IMR-90 (cell line): Measurements from ENCODE around the gene FRMD4B. TPM values are rescaled to one million over a fixed set of nuclear protein-coding genes. Genes with fewer than 3 reads are reported as not detected.

Experiments
- ATAC-seq: fragments of 200-7000 bp; cut with Tn5 transposase; 2 replicates; pipeline ENCODE4 v1.9.1; 2020; ENCODE audit warnings: low read depth, mild to moderate bottlenecking, moderate library complexity
- BruUV-seq: library from RNA; stranded (reverse); fragments of 400-500 nt; replicated peaks from 2 replicates; lab custom pipeline; 2021; lab: Mats Ljungman, UMichigan
- CTCF ChIA-PET: fragments of 300-600 bp; formaldehyde crosslinking; extraction: SDS; loops from one replicate; lab custom pipeline; 2021; ENCODE audit warnings: antibody characterized with exemption; lab: Yijun Ruan, JAX
- POLR2A ChIA-PET: fragments of 300-600 bp; sonication (Branson Sonifier 250); formaldehyde crosslinking; loops from one replicate; lab custom pipeline; 2022; ENCODE audit warnings: antibody characterized with exemption; ENCODE audit not compliant: unreplicated experiment; lab: Charles Lee
- DNase-seq: peaks from one replicate; pipeline ENCODE4 v3.0.0; 2013
- H2AFZ ChIP-seq: replicated peaks from 2 replicates; pipeline ENCODE3; 2013; ENCODE audit warnings: low read length, mild to moderate bottlenecking; ENCODE audit not compliant: poor library complexity
- H2AK5ac ChIP-seq: 2 replicates; pipeline ENCODE4 v1.6.1; 2013; ENCODE audit warnings: low read depth, low read length, inconsistent platforms
- H2AK9ac ChIP-seq: replicated peaks from 2 replicates; pipeline ENCODE3; 2013; ENCODE audit warnings: mild to moderate bottlenecking, low read depth, low read length, moderate library complexity; ENCODE audit not compliant: poor library complexity
- H2BK120ac ChIP-seq: 2 replicates; pipeline ENCODE4 v1.6.1; 2013; ENCODE audit warnings: low read depth, low read length, inconsistent platforms
- H2BK15ac ChIP-seq: 3 replicates; pipeline ENCODE4 v1.6.1; 2013; ENCODE audit warnings: low read depth, low read length, inconsistent platforms
- H2BK20ac ChIP-seq: 2 replicates; pipeline ENCODE4 v1.6.1; 2013; ENCODE audit warnings: low read depth, mild to moderate bottlenecking, inconsistent platforms, low read length, moderate library complexity
- H2BK5ac ChIP-seq: 2 replicates; pipeline ENCODE4 v1.6.1; 2013; ENCODE audit warnings: mild to moderate bottlenecking, low read depth, low read length, inconsistent platforms; ENCODE audit not compliant: poor library complexity, severe bottlenecking
- H3K14ac ChIP-seq: replicated peaks from 2 replicates; pipeline ENCODE4 v1.6.1; 2013; ENCODE audit warnings: low read depth, low read length, inconsistent platforms
- H3K18ac ChIP-seq: 2 replicates; pipeline ENCODE4 v1.6.1; 2013; ENCODE audit warnings: low read depth, low read length, control low read depth
- H3K23ac ChIP-seq: 2 replicates; pipeline ENCODE4 v1.6.1; 2013; ENCODE audit warnings: low read depth, low read length, inconsistent platforms
- H3K27ac ChIP-seq: 2 replicates; pipeline ENCODE4 v1.5.1; 2013; ENCODE audit warnings: mild to moderate bottlenecking, control low read depth, low read length; ENCODE audit not compliant: insufficient read depth
- H3K27me3 ChIP-seq: 2 replicates; pipeline ENCODE4 v1.6.1; 2013; ENCODE audit warnings: low read length; ENCODE audit not compliant: control insufficient read depth, insufficient read depth
- H3K36me3 ChIP-seq: 2 replicates; pipeline ENCODE4 v1.6.1; 2013; ENCODE audit warnings: low read length, mixed read lengths; ENCODE audit not compliant: control insufficient read depth, insufficient read depth
- H3K4ac ChIP-seq: 2 replicates; pipeline ENCODE4 v1.6.1; 2013; ENCODE audit warnings: low read depth, low read length, inconsistent platforms
- H3K4me1 ChIP-seq: 2 replicates; pipeline ENCODE4 v1.6.1; 2013; ENCODE audit warnings: low read length, mixed read lengths; ENCODE audit not compliant: control insufficient read depth, insufficient read depth
- H3K4me2 ChIP-seq: 2 replicates; pipeline ENCODE4 v1.6.1; 2013; ENCODE audit warnings: low read depth, mild to moderate bottlenecking, control low read depth, low read length, moderate library complexity
- H3K4me3 ChIP-seq: 2 replicates; pipeline ENCODE4 v1.5.1; 2013; ENCODE audit warnings: low read depth, mild to moderate bottlenecking, control low read depth, low read length, moderate library complexity; ENCODE audit not compliant: insufficient read depth
- H3K56ac ChIP-seq: 2 replicates; pipeline ENCODE4 v1.6.1; 2013; ENCODE audit warnings: low read length, inconsistent platforms; ENCODE audit not compliant: insufficient read depth; ENCODE audit errors: extremely low read depth
- H3K79me1 ChIP-seq, 2 experiments: 2 replicates each; pipeline ENCODE4 v1.6.1; 2013; ENCODE audit warnings: low read length in 2 of 2, inconsistent platforms in 1 of 2, low read depth in 1 of 2
- H3K9ac ChIP-seq: 2 replicates; pipeline ENCODE4 v1.6.1; 2013; ENCODE audit warnings: low read depth, low read length, control low read depth
- H3K9me1 ChIP-seq: 2 replicates; pipeline ENCODE4 v1.6.1; 2013; ENCODE audit warnings: low read length, inconsistent platforms; ENCODE audit not compliant: insufficient read depth
- H3K9me3 ChIP-seq: 2 replicates; pipeline ENCODE4 v1.6.1; 2013; ENCODE audit warnings: low read length; ENCODE audit not compliant: control insufficient read depth, insufficient read depth
- H4K20me1 ChIP-seq: 2 replicates; pipeline ENCODE4 v1.6.1; 2013; ENCODE audit warnings: low read length, inconsistent platforms; ENCODE audit not compliant: insufficient read depth
- H4K5ac ChIP-seq: 2 replicates; pipeline ENCODE4 v1.6.1; 2013; ENCODE audit warnings: mild to moderate bottlenecking, low read depth, low read length, control low read depth
- H4K8ac ChIP-seq, 2 experiments: 2 replicates each; pipeline ENCODE4 v1.6.1; 2013; ENCODE audit warnings: low read depth in 2 of 2, low read length in 2 of 2, control low read depth in 1 of 2, inconsistent platforms in 1 of 2
- H4K91ac ChIP-seq: 2 replicates; pipeline ENCODE4 v1.6.1; 2013; ENCODE audit warnings: low read depth, low read length, inconsistent platforms; ENCODE audit not compliant: insufficient read depth
- BHLHE40 ChIP-seq: fragments of 150-350 bp; IDR thresholded peaks from 2 replicates; pipeline ENCODE4 v1.6.1; 2016; ENCODE audit warnings: mild to moderate bottlenecking, low read depth, low read length
- CEBPB ChIP-seq: IDR thresholded peaks from 2 replicates; pipeline ENCODE4 v1.6.1; 2012; ENCODE audit warnings: low read depth, low read length, improper control_type of control experiment
- CHD1 ChIP-seq: IDR thresholded peaks from 2 replicates; pipeline ENCODE4 v1.6.1; 2012; ENCODE audit warnings: low read depth, low read length, improper control_type of control experiment
- FOS ChIP-seq: fragments of 150-350 bp; IDR thresholded peaks from 2 replicates; pipeline ENCODE4 v1.6.1; 2016; ENCODE audit warnings: low read depth, low read length
- MAFK ChIP-seq: IDR thresholded peaks from 2 replicates; pipeline ENCODE4 v1.6.1; 2012; ENCODE audit warnings: low read depth, low read length, improper control_type of control experiment
- MAZ ChIP-seq: IDR thresholded peaks from 2 replicates; pipeline ENCODE4 v1.6.1; 2012; ENCODE audit warnings: low read depth, mild to moderate bottlenecking, low read length, improper control_type of control experiment, moderate library complexity, borderline replicate concordance
- POLR2A ChIP-seq: IDR thresholded peaks from 2 replicates; pipeline ENCODE4 v1.6.1; 2012; ENCODE audit warnings: mild to moderate bottlenecking, low read depth, low read length
- RAD21 ChIP-seq: IDR thresholded peaks from 2 replicates; pipeline ENCODE4 v1.6.1; 2012; ENCODE audit warnings: low read length, improper control_type of control experiment
- RCOR1 ChIP-seq: IDR thresholded peaks from 2 replicates; pipeline ENCODE4 v1.6.1; 2012; ENCODE audit warnings: mild to moderate bottlenecking, low read length, improper control_type of control experiment; ENCODE audit not compliant: insufficient replicate concordance
- RFX5 ChIP-seq: IDR thresholded peaks from 2 replicates; pipeline ENCODE4 v1.8.0; 2012; ENCODE audit warnings: low read depth, mild to moderate bottlenecking, low read length, moderate library complexity
- SMC3 ChIP-seq: fragments of 150-350 bp; IDR thresholded peaks from 2 replicates; pipeline ENCODE4 v1.6.1; 2016; ENCODE audit warnings: low read depth, mild to moderate bottlenecking, antibody characterized with exemption, low read length, moderate library complexity
- USF2 ChIP-seq: fragments of 150-350 bp; IDR thresholded peaks from 2 replicates; pipeline ENCODE4 v1.6.1; 2017; ENCODE audit warnings: mild to moderate bottlenecking, antibody characterized with exemption, low read length, low read depth
- WGBS, 2 experiments: methylation state at CpG; one replicate each; pipeline versions ENCODE4 v1.1.5 to v1.1.7; 2013; ENCODE audit warnings: missing lambda C conversion rate in 2 of 2; ENCODE audit not compliant: insufficient read length in 1 of 2; ENCODE audit errors: extremely low coverage in 2 of 2; 5-methylcytosine and 5-hydroxymethylcytosine counted together
- dilution Hi-C: fragments of 300-500 bp; cut with HindIII; formaldehyde crosslinking; loops from one replicate; pipeline ENCODE4 v1.14.3; 2018; ENCODE audit warnings: low sequenced_read_pairs; ENCODE audit not compliant: unreplicated experiment
- in situ Hi-C: fragments of 300-500 bp; cut with MboI; formaldehyde crosslinking; loops from 3 replicates; pipeline ENCODE4 v1.14.3; 2019; ENCODE audit warnings: low sequenced_read_pairs, inconsistent platforms, mixed read lengths
- intact Hi-C: fragments of 100-400 bp; cut with micrococcal nuclease; formaldehyde crosslinking; loops from 2 replicates; pipeline ENCODE4 v1.10.0; 2022
- polyA plus RNA-seq, 3 experiments: library from polyadenylated mRNA; depleted of rRNA; stranded (reverse); fragments of >200 nt; gene quantifications; 2 replicates each; pipeline ENCODE4 v1.2.3, GENCODE V29; 2012; ENCODE audit warnings: low replicate concordance in 1 of 3
- total RNA-seq: library from RNA; depleted of rRNA; stranded (reverse); fragments of >200 nt; gene quantifications from 2 replicates; pipeline ENCODE4 v1.2.3, GENCODE V29; 2012
- TF ChIP-seq, protein P1 (sequence below): fragments of 150-350 bp; IDR thresholded peaks from 2 replicates; pipeline ENCODE4 v1.6.1; 2016; ENCODE audit warnings: low read depth, mild to moderate bottlenecking, low read length, moderate library complexity, borderline replicate concordance
- TF ChIP-seq, protein P2 (sequence below): conservative IDR thresholded peaks from 2 replicates; pipeline ENCODE4 v1.5.1; 2012; ENCODE audit warnings: mild to moderate bottlenecking, low read depth, low read length, improper control_type of control experiment

The FRMD4B gene
- total and polyA plus RNA-seq, 2 of the 4 experiments (the other 2 are of a cell fraction), result 0.14 to 0.36 TPM

- TF ChIP-seq RCOR1 (no peak), SMC3 (no peak), MAZ (no peak)
Measured at GRCh38 chr3:69305011-69305410, 80.9 kb downstream of the FRMD4B start (continued).

DNA sequence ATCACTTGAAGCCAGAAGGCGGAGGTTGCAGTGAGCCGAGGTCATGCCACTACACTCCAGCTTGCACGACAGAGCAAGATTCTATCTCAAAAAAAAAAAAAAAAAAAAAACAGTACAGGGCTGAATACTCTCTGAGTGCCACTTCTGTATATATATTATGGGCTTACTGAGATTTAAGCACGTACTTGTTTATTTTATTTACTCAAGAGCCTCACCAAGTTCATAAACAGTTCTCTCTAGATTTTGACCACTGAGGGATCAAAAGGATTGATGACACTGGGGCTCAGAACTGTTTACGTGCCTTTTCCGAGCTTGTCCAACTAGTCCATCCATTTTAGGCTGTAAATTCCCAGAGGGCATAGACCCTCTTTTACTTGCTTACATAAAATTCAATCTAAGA is 81.5 kb downstream of the FRMD4B start:
- Histone ChIP-seq H2AK5ac (no peak overlapping the region), H4K20me1 (no peaks in the 10 kb centered on the region), H3K79me1 (no peaks in the 10 kb centered on the region), H3K18ac (no peak overlapping the region), H3K23ac (no peak overlapping the region), H3K4ac (no peak overlapping the region), H3K9me3 (no peaks in the 10 kb centered on the region), H2AK9ac (no peak overlapping the region), H2BK20ac (no peak overlapping the region), H4K91ac (no peak overlapping the region), H2BK120ac (no peak overlapping the region), H3K9me1 (no peaks in the 10 kb centered on the region), H3K4me2 (no peak overlapping the region), H3K56ac (no peak overlapping the region), H3K27me3 (no peaks in the 10 kb centered on the region; the same call in 1 of the 2 replicates), H3K14ac (no peak overlapping the region), H3K9ac (no peak overlapping the region), H2AFZ (no peak overlapping the region), H3K4me1 (no peaks in the 10 kb centered on the region), H2BK15ac (no peak overlapping the region), H3K4me3 (no peak overlapping the region), H3K27ac (no peak overlapping the region), H4K5ac (no peak overlapping the region), H2BK5ac (no peak overlapping the region), H3K36me3 (no peaks in the 10 kb centered on the region), H4K8ac (no peak overlapping the region)
- in situ Hi-C loops (loop anchor here (10.0 kb wide), 1 partner anchor 370 kb away; no protein-coding TSS in a partner anchor), intact Hi-C loops (loop anchor here (10.0 kb wide), 1 partner anchor 650 kb away; no protein-coding TSS in a partner anchor), dilution Hi-C loops (no loop called here)
- POLR2A ChIA-PET, result interaction anchor here (0.6 kb wide), 1 partner anchor 1113 kb away, joined by 3 read pairs; no protein-coding TSS in a partner anchor
- DNase-seq (no peak), ATAC-seq (no peak)
- no TSS peak for BruUV-seq
- WGBS, 2 experiments, result 80% methylated on average over 2 of the region's 6 CpGs; no CpG with 5 or more reads in 1 of the 2 experiments
- CTCF ChIA-PET, result interaction anchor here (0.6 to 3.8 kb wide), 6 partner anchors 12 to 183 kb away, joined by 3 to 51 read pairs (median 4); no protein-coding TSS in a partner anchor
- TF ChIP-seq CEBPB (no peak), FOS (no peak), POLR2A (no peak), MAFK (no peak), USF2 (no peak), SMC3 (no peak), RFX5 (no peak), BHLHE40 (no peak), RAD21 (no peak), CHD1 (no peak), MAZ (no peak)
- TF ChIP-seq, protein P1, sequence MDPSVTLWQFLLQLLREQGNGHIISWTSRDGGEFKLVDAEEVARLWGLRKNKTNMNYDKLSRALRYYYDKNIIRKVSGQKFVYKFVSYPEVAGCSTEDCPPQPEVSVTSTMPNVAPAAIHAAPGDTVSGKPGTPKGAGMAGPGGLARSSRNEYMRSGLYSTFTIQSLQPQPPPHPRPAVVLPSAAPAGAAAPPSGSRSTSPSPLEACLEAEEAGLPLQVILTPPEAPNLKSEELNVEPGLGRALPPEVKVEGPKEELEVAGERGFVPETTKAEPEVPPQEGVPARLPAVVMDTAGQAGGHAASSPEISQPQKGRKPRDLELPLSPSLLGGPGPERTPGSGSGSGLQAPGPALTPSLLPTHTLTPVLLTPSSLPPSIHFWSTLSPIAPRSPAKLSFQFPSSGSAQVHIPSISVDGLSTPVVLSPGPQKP, result no peak
- TF ChIP-seq, protein P2, sequence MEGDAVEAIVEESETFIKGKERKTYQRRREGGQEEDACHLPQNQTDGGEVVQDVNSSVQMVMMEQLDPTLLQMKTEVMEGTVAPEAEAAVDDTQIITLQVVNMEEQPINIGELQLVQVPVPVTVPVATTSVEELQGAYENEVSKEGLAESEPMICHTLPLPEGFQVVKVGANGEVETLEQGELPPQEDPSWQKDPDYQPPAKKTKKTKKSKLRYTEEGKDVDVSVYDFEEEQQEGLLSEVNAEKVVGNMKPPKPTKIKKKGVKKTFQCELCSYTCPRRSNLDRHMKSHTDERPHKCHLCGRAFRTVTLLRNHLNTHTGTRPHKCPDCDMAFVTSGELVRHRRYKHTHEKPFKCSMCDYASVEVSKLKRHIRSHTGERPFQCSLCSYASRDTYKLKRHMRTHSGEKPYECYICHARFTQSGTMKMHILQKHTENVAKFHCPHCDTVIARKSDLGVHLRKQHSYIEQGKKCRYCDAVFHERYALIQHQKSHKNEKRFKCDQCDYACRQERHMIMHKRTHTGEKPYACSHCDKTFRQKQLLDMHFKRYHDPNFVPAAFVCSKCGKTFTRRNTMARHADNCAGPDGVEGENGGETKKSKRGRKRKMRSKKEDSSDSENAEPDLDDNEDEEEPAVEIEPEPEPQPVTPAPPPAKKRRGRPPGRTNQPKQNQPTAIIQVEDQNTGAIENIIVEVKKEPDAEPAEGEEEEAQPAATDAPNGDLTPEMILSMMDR, result no peak
